Activated CD4-positive, alpha-beta T cell treated with anti-CD3 and anti-CD28 coated beads, Interleukin-2, amount 50 U/mL, for 48 hours (primary cell): ENCODE results near the gene TRPV2.
A peak's percentile ranks its signal among the peaks of the same experiment; 100 is the strongest.
"Not testable (repeated sequence)": the region's sequence is repeated elsewhere in the genome, so short reads cannot be mapped to it uniquely, and the experiment has no call there.

Source experiments
- DNase-seq, 2 experiments: peaks; one replicate each; pipeline ENCODE4 v3.0.0-alpha.2; 2020

The TRPV2 gene

DNA sequence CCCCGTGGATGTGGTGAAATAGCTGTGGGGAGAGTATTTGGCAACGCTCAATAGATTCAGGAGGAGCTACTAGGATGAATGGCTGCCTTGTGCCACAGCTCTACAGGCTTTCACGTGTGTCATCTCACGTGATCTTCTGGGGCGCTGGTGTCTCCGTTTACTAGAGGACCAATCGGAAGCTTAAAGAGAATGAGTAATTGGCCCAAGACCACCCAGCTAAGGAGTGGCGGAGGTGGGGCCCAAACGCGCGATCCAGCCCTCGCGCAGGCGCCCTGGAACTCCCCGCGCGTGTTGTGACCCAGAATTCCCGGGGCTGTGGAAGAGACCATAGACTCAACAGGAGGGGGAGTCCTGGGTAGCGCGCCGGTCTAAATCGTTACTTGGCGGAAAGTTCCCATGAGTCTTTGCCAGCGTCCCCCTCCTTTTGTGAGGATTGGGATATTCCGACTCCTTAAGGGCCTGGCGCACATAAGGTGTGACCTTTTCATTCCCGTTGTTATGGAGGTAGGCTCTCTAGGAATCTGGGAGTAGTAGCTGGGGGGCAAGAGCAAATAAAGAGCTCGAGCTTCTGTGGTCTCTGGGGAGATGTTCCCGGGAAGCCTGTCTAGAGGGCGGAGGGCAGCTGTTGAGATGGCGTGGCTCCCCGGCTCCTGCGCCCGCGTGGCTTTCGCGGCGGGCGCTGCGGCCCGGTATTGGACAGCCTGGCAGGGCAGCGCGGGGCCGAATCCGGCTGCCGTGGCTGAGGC is 23.4 kb downstream of the TRPV2 start:
- peak; percentile 92 to 95 for DNase-seq

DNA sequence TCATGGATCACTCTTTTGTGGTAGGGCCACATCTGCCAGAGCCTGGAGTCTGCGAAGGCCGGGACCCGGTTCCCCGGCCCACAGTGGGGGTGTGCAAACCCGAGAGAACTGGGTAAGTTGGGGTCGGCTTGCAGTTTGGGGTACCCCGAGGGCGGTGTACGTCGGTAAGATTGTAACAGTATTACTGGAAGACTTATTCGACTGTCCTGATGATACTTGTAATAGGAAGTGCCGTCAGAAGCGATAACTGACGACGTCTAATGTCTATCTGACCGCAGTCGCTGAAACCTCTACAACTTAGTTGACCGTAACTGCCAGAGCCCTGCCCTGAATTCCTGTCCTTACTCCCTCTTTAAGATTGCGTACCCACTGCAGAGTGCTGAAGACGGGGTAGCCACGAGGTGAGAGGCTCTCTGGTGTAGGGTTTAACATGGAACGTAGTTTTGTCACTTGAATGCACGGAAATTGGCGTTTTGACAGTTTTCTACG is 24.0 kb downstream of the TRPV2 start:
- DNase-seq: no peak

- DNase-seq: no peak
Observed at GRCh38 chr17:16439811-16440351, 24.5 kb downstream of the TRPV2 start.

DNA sequence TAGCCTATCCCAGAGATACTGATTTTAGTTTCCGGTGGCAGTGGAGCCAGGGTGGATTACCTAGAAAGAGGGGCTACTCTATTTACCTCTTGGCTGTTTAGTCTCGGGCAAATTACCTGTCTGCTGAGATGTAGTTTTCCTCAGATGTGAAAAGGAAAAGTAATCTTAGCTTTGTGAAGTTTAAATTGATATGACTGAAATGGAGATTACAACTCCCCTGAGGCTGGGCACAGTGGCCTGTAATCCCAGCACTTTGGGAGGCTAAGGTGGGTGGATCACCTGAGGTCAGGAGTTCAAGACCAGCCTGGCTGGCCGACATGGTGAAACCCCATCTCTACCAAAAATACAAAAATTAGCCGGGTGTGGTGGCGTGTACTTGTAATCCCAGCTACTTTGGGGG is 25.0 kb downstream of the TRPV2 start:
- DNase-seq: not testable (repeated sequence)

DNA sequence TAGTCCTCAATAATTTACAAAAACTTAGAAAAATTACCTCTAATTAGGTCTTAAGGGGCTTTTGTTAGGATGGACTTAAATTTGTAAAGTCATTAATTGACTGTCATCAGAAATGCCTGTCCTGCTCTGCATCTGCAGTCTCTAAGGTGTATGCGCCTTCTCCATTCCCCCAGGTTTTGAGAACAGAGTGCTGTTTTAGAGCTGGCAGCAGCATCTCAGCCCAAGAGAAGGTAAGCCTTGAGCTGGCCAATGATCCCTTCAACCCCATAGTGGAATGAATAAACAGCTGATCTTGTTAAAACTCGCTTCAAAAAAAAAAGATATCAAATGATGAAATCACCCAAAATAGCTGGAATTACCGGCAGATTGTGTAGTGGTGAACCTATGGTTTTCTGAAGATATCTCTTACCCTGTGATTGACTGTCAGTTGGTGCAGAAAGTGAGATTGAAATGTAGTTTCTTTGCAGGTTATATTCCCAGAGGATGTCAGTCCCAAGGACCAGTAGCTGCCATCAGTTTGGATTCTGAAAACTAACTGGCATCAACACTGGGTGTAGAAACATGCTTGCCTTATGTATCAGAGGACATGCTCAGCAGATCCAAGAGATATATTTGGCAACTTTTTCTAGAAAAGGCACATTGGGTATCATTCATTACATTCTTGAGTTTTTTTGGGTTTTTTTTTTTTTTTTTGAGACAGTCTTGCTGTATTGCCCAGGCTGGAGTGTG is 25.7 kb downstream of the TRPV2 start:
- no peak for DNase-seq

DNA sequence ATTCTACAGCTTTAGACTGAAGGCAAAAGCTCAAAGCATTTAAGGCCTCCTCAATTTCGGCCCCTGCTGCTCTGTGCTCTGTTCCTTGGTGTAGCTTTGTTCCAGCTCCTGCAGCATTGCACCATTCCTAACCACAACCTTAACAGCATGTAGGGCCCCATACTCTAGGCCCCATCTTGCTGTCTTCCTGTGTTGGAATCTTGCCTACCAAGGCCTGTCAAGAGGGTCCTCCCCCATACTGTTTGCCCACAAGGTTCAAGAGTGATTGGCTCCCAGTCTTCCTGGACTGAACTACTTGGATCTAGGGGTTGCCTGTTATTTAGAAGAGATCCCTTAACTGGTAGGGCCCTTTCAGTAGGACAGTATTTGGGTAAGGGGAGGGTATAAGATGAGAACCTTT is 26.8 kb downstream of the TRPV2 start:
- DNase-seq: no peak

GRCh38 chr17:16442594-16443510 is 27.5 kb downstream of the TRPV2 start:
- no peak for DNase-seq

- peak in 1 of 2 experiments; percentile 54 for DNase-seq
Observed at GRCh38 chr17:16443511-16444257, 28.3 kb downstream of the TRPV2 start.

- DNase-seq: no peak
Observed at GRCh38 chr17:16444258-16444886, 29.0 kb downstream of the TRPV2 start.

DNA sequence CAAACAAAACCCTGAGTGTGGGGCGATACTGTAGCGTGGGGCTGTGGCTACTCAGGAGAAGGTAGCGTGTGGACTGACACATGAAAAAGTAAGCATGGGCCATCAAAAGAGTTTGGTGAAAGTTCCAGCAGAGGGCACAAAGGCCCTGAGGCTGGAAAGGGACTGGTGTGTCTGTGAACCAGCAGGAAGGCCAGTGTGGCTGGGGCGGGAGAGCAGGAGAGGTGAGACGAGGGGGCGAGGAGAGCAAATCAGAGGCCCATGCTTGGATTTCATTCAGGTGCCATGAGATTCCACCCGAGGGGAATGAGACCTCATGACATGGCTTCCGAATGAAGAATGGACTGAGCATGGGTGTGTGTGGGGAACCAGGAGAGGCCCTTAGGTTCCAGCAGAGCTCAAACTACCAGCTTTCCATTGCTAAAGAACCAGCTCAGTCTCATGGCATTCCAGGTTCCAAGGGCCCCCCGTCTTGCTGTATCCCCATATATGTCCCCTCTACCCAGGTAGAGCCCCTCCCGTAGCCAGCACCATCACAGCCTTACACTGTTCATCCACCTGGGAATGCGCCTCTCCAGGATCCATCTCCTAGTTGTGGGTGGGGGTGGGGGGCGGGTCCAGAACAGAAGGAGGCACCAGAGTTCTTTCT is 31.1 kb downstream of the TRPV2 start:
- no peak for DNase-seq

GRCh38 chr17:16447676-16448075 is 32.3 kb downstream of the TRPV2 start:
- no peak for DNase-seq

DNA sequence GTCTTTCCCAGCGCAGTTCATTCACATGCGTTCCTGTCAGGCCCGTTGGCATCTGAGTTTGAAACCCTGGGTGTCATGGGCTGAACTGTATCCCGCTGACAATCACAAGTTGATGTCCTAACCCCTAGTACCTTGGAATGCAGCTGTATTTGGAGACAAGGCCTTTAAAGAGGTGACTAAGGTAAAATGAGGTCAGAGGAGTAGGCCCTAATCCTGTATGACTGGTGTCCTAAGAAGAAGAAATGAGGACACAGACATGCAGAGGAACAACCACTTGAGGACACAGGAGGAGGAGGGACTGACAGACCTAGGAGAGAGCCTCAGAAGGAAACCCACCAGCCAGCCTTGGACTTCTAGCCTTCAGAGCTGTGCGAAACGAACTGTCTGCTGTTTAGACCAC is 33.1 kb downstream of the TRPV2 start:
- DNase-seq: no peak

- DNase-seq: no peak
Observed at GRCh38 chr17:16449121-16449570, 33.8 kb downstream of the TRPV2 start.

GRCh38 chr17:16450028-16450427 is 34.7 kb downstream of the TRPV2 start:
- no peak for DNase-seq

GRCh38 chr17:16452268-16452667 is 36.9 kb downstream of the TRPV2 start:
- not testable (repeated sequence) for DNase-seq

DNA sequence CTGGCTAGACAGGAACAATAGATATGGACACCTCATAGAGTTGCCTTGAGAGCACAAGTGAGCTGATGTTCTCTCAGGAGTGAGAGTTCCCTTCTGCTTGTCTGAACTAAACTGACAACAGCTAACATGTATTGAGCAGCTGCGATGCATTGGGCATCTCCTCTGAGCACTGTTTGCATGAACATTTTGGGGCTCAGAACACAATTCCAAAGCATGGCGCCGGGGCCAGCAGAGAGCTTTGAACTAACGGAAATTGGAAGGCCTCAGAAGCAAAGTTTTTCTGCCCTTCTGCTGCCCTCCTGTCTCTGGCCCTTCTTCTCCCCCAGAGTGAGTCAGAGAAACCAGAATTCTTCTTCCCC is 38.1 kb downstream of the TRPV2 start:
- DNase-seq: no peak

DNA sequence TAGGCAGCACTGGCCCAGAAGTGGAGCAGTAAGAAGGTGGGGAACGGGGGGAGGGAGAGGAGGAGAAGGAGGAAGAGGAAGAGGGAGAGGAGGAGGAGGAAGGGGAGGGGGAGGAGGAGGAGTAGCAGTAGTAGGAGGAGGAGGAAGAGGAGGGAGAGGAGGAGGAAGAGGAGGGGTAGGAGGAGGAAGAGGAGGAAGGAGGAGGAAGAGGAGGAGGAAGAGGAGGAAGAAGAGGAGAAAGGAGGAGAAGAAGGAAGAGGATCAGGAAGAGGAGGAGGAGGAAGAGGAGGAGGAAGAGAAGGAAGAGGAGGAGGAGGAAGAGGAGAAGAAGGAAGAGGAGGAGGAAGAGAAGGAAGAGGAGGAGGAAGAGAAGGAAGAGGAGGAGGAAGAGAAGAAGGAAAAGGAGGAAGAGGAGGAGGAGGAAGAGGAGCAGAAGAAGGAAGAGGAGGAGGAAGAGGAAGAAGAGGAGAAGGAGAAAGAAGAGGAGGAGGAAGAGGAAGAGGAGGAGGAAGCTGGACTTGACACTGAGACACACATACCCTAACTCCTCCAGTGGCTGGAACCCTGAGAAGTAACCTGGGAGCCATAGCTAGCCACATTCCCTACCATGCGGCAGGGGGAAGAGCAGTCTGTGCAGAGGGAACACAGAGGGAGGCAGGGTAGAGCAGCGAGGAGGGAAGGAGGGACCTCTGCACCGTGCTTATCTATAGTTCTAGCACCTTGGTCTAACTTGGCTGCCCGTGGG is 40.8 kb downstream of the TRPV2 start:
- DNase-seq: no peak

GRCh38 chr17:16456742-16457316 is 41.5 kb downstream of the TRPV2 start:
- no peak for DNase-seq

DNA sequence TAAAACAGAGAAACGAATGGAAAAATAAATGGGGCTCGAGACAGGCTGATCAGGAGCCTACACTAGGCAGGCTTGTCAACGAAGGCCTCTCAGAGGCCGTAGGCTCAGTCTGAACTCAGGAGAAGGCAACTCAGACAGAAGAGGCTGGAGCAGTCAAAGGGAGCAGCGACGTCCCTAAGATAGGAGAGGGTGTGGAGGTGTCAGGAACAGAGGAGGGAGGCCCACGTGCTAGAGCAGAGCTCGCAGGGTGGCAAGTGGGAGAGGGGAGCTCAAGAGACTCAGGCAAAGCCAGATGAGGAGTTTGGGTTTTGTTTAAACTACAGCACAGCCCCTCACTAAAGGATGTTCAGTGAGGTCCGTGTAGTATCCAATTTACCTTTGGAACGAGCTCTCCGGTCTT is 43.9 kb downstream of the TRPV2 start:
- no peak for DNase-seq
